Measurements from ENCODE around the gene GKAP1. TPM values are rescaled to one million over a fixed set of nuclear protein-coding genes. Genes with fewer than 3 reads are reported as not detected.

The GKAP1 gene
- total RNA-seq, 1 experiment from 2014 or later: 6.1 TPM

GRCh38 chr9:83698976-83699585, 118.5 kb downstream of the GKAP1 start (continued):
- TF ChIP-seq, protein P1, sequence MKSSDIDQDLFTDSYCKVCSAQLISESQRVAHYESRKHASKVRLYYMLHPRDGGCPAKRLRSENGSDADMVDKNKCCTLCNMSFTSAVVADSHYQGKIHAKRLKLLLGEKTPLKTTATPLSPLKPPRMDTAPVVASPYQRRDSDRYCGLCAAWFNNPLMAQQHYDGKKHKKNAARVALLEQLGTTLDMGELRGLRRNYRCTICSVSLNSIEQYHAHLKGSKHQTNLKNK (CRISPR knock-in tag; IDR thresholded peaks at IDR 0.05): no peak
- TF ChIP-seq CREB1 (CRISPR knock-in tag; IDR thresholded peaks at IDR 0.05) (no peak), SOX15 (CRISPR knock-in tag; IDR thresholded peaks at IDR 0.05) (no peak), IRF2 (CRISPR knock-in tag; IDR thresholded peaks at IDR 0.05; ENCODE audit: borderline replicate concordance, low read depth) (no peak), CDX4 (CRISPR knock-in tag; IDR thresholded peaks at IDR 0.05; ENCODE audit: borderline replicate concordance) (no peak), TP53 (CRISPR knock-in tag; IDR thresholded peaks at IDR 0.05) (no peak), ZBTB21 (CRISPR knock-in tag; IDR thresholded peaks at IDR 0.05; ENCODE audit: borderline replicate concordance) (no peak), JAZF1 (CRISPR knock-in tag; IDR thresholded peaks at IDR 0.05) (no peak)

DNA sequence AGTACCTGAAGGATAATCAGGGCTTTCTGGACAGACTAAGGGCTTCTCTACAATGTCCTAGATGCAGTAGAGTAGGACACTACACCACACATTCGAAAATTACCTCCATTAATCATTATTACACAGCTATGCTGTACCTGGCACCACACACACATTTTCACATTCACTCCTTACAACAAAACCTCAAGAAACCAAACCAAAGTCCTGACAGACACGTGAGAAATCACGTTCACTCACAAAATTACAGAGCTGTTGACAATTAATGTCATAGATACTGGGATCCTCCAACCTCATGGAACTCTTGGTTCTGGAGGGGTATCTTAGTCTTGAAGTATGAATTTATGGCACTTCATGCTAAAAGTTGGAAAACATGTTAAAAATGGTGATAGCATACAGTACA, 126.1 kb downstream of the GKAP1 start:
- CTCF ChIA-PET: no interaction called here

More for the DNA sequence above, 126.1 kb downstream of the GKAP1 start:
- Mint-ChIP-seq H3K4me1 (peaks cover 12% of the 10 kb centered on the region; the same call in 1 of the 2 replicates), H3K27me3 (ENCODE audit: low read depth) (no peaks in the 10 kb centered on the region), H3K4me3 (no peak overlapping the region), H3K9me3 (no peaks in the 10 kb centered on the region), H3K27ac (no peak overlapping the region), H3K36me3 (no peaks in the 10 kb centered on the region)
- ATAC-seq (no peak), DNase-seq (ENCODE audit: low spot score) (no peak)
- POLR2A ChIA-PET: interaction anchor here (0.9 kb wide), 1 partner anchor 16 kb away, joined by 5 read pairs; the partner anchor contains the start of gene UBQLN1
- TF ChIP-seq CREM (CRISPR knock-in tag; IDR thresholded peaks at IDR 0.05) (no peak), SMAD4 (CRISPR knock-in tag; IDR thresholded peaks at IDR 0.05) (no peak), ZNF121 (CRISPR knock-in tag; IDR thresholded peaks at IDR 0.05) (no peak), GRHL2 (CRISPR knock-in tag; IDR thresholded peaks at IDR 0.05; ENCODE audit: insufficient replicate concordance, severe bottlenecking) (no peak), ETV6 (CRISPR knock-in tag; IDR thresholded peaks at IDR 0.05) (no peak)
- TF ChIP-seq, protein P2, sequence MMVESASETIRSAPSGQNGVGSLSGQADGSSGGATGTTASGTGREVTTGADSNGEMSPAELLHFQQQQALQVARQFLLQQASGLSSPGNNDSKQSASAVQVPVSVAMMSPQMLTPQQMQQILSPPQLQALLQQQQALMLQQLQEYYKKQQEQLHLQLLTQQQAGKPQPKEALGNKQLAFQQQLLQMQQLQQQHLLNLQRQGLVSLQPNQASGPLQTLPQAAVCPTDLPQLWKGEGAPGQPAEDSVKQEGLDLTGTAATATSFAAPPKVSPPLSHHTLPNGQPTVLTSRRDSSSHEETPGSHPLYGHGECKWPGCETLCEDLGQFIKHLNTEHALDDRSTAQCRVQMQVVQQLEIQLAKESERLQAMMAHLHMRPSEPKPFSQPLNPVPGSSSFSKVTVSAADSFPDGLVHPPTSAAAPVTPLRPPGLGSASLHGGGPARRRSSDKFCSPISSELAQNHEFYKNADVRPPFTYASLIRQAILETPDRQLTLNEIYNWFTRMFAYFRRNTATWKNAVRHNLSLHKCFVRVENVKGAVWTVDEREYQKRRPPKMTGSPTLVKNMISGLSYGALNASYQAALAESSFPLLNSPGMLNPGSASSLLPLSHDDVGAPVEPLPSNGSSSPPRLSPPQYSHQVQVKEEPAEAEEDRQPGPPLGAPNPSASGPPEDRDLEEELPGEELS (CRISPR knock-in tag; IDR thresholded peaks at IDR 0.05): no peak

Other genes starting within 250 kb of the GKAP1 start
- 0.50 to 0.78 TPM (median 0.69 TPM) in 3 replicates for gene IDNK, start 194.6 kb downstream of the GKAP1 start, total RNA-seq (2021)
- 103 to 110 TPM (median 105 TPM) in 3 replicates for gene UBQLN1, start 109.8 kb downstream of the GKAP1 start, total RNA-seq (2021)
- gene KIF27, start 103.7 kb upstream of the GKAP1 start, total RNA-seq (2021): 3.9 to 5.7 TPM (median 5.4 TPM) in 3 replicates
- gene HNRNPK, start 162.4 kb upstream of the GKAP1 start, total RNA-seq (2021): 634 to 723 TPM (median 640 TPM) in 3 replicates
- 23.9 to 26.7 TPM (median 25.8 TPM) in 3 replicates for gene RMI1, start 163.0 kb upstream of the GKAP1 start, total RNA-seq (2021)

Data from WTC11 (cell line).